GM12874 (cell line): ENCODE results near the gene FNDC10.

Experiments
- CTCF ChIP-seq: IDR thresholded peaks from 2 replicates; pipeline ENCODE4 v1.5.1; 2011; ENCODE audit warnings: low read depth, mild to moderate bottlenecking, control low read depth, low read length, moderate library complexity; ENCODE audit not compliant: insufficient read depth

FNDC10 gene

GRCh38 chr1:1599935-1600860 lies at the start of gene FNDC10:
Gene FNDC10, minus strand, starts transcription at chr1:1600135. Its CDS starts 120 bp downstream, at chr1:1600015.
- no peak for TF ChIP-seq CTCF

GRCh38 chr1:1631782-1632420 lies 32.0 kb upstream of the FNDC10 start, which contains the start of gene MMP23B:
Gene MMP23B, plus strand, starts transcription at chr1:1632173. Its CDS starts 46 bp downstream, at chr1:1632219.
- TF ChIP-seq CTCF, result no peak

- no peak for TF ChIP-seq CTCF
Measured at GRCh38 chr1:1630965-1631781, 31.2 kb upstream of the FNDC10 start.

GRCh38 chr1:1630191-1630964 lies 30.4 kb upstream of the FNDC10 start:
- TF ChIP-seq CTCF, result no peak

GRCh38 chr1:1629430-1630190 lies 29.7 kb upstream of the FNDC10 start:
- no peak for TF ChIP-seq CTCF

GRCh38 chr1:1628754-1629429 lies 29.0 kb upstream of the FNDC10 start:
- no peak for TF ChIP-seq CTCF
